Esophagus muscularis mucosa (tissue), 4 donors: ENCODE measurements around the gene STK36. TPM values are rescaled to one million over a fixed set of nuclear protein-coding genes. Genes with fewer than 3 reads are reported as not detected.
"Not testable (repeated sequence)": the region's sequence is repeated elsewhere in the genome, so short reads cannot be mapped to it uniquely, and the experiment has no call there.

ENCODE experiments used
- DNase-seq: peaks from one replicate; pipeline ENCODE4 v3.0.0-alpha.2; 2017; ENCODE audit errors: extremely low spot score
- H3K27ac ChIP-seq, 4 donors: fragments of 200-600 bp; sonication (generic); replicated peaks in 1 of 4; 1 replicate in 3 of 4; 2 replicates in 1 of 4; pipeline ENCODE4 v1.5.1; 2016 to 2019; ENCODE audit warnings: mild to moderate bottlenecking in 1 of 4
- H3K27me3 ChIP-seq, 4 donors: fragments of 200-600 bp; sonication (generic); one replicate each; pipeline versions ENCODE4 v1.5.1 to v1.6.0; 2016 to 2019
- H3K36me3 ChIP-seq, 4 donors: fragments of 200-600 bp; sonication (generic); one replicate each; pipeline ENCODE4 v1.5.1; 2016 to 2019
- H3K4me1 ChIP-seq, 4 donors: fragments of 200-600 bp; sonication (generic); one replicate each; pipeline ENCODE4 v1.5.1; 2016 to 2019
- H3K4me3 ChIP-seq, 4 donors: fragments of 200-600 bp; sonication (generic); 1 replicate in 2 of 4; 2 replicates in 2 of 4; pipeline ENCODE4 v1.5.1; 2016 to 2019; ENCODE audit warnings: mild to moderate bottlenecking in 4 of 4, moderate library complexity in 1 of 4
- H3K9me3 ChIP-seq, 4 donors: fragments of 200-600 bp; sonication (generic); 1 replicate in 3 of 4; 2 replicates in 1 of 4; pipeline ENCODE4 v1.5.1; 2016 to 2019
- EP300 ChIP-seq: sonication (generic); formaldehyde crosslinking; IDR thresholded peaks from one replicate; pipeline ENCODE4 v1.6.1; 2017; ENCODE audit warnings: antibody characterized with exemption
- POLR2A ChIP-seq: fragments of 450-650 bp; IDR thresholded peaks from one replicate; pipeline ENCODE4 v1.6.1; 2017; ENCODE audit warnings: antibody characterized with exemption, moderate library complexity, mild to moderate bottlenecking, low read depth
- POLR2AphosphoS5 ChIP-seq, 2 donors: sonication (generic); formaldehyde crosslinking; IDR thresholded peaks; one replicate each; pipeline ENCODE4 v1.6.1; 2017; ENCODE audit warnings: antibody characterized with exemption in 2 of 2
- WGBS: methylation state at CpG from one replicate; pipeline ENCODE4 v1.1.5; 2018; 5-methylcytosine and 5-hydroxymethylcytosine counted together
- intact Hi-C: fragments of 100-400 bp; cut with DNase I; formaldehyde crosslinking; loops from one replicate; pipeline ENCODE4 v1.15.1; 2023
- total RNA-seq, 4 donors: library from RNA; depleted of rRNA; stranded (reverse); fragments of >200 nt; gene quantifications; one replicate each; pipeline versions ENCODE4 v1.1.0 to v1.2.1, GENCODE V29; 2016
- TF ChIP-seq, protein P1 (sequence below), 3 experiments: fragments of 200-600 bp in 2 of 3; fragments of 450-650 bp in 1 of 3; sonication (generic) in 2 of 3; IDR thresholded peaks; one replicate each; pipeline ENCODE4 v1.5.1; 2017 to 2019; ENCODE audit warnings: antibody characterized with exemption in 3 of 3, mild to moderate bottlenecking in 2 of 3, moderate library complexity in 1 of 3

Gene STK36
- total RNA-seq, 4 donors from 2014 or later = 12.1 to 19.1 (median 14.8) TPM

DNA sequence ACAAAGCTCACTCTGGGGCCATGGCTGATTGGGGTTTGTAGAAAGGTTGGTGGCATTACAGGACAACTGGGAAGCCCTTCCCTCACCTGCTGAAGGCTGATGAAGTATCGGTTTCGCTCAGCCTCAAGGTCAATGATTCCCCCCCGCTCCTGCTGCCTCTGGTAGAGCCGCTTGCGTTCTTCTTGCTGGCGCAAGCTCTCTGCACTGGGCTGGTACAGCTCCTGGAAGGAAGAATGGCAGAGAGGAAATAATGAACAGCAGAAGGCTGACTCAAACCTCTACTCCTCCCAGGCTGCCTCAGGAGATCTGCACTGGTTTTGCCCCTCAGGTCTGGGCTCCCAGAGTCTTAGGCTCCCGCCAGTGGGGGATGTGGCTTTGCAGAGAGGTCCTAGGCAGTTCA lies 7.2 kb upstream of the STK36 start:
- TF ChIP-seq, protein P1, sequence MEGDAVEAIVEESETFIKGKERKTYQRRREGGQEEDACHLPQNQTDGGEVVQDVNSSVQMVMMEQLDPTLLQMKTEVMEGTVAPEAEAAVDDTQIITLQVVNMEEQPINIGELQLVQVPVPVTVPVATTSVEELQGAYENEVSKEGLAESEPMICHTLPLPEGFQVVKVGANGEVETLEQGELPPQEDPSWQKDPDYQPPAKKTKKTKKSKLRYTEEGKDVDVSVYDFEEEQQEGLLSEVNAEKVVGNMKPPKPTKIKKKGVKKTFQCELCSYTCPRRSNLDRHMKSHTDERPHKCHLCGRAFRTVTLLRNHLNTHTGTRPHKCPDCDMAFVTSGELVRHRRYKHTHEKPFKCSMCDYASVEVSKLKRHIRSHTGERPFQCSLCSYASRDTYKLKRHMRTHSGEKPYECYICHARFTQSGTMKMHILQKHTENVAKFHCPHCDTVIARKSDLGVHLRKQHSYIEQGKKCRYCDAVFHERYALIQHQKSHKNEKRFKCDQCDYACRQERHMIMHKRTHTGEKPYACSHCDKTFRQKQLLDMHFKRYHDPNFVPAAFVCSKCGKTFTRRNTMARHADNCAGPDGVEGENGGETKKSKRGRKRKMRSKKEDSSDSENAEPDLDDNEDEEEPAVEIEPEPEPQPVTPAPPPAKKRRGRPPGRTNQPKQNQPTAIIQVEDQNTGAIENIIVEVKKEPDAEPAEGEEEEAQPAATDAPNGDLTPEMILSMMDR (IDR thresholded peaks at IDR 0.05) = no peak
- TF ChIP-seq POLR2A (no peak), POLR2AphosphoS5 (IDR thresholded peaks at IDR 0.05) (no peak), EP300 (no peak)
- Histone ChIP-seq H3K27me3 (no peaks in the 10 kb centered on the region), H3K27ac (no peak overlapping the region), H3K9me3 (no peaks in the 10 kb centered on the region), H3K4me1 (peaks cover 5 to 13% (median 11%) of the 10 kb centered on the region in 4 donors), H3K4me3 (no peak overlapping the region), H3K36me3 (peaks cover 64 to 79% (median 74%) of the 10 kb centered on the region in 4 donors)
- no peak for DNase-seq
- WGBS = 95% methylated on average over 7 of the region's 7 CpGs
- intact Hi-C loops = loop anchor here (5.0 kb wide), 1 partner anchor 257 kb away; no protein-coding TSS in a partner anchor

GRCh38 chr2:218671097-218671653 lies 711 bp upstream of the STK36 start:
- H3K27me3 ChIP-seq = no peaks in the 10 kb centered on the region
- peaks cover 20 to 43% (median 33%) of the 10 kb centered on the region in 4 donors for H3K36me3 ChIP-seq
- intact Hi-C loops = no loop called here
- no peak for TF ChIP-seq POLR2A
- no peak for TF ChIP-seq POLR2AphosphoS5 (IDR thresholded peaks at IDR 0.05)
- peak overlapping the region; percentile 77 to 85 (median 80) for H3K27ac ChIP-seq
- peaks cover 16 to 22% (median 20%) of the 10 kb centered on the region in 4 donors for H3K4me1 ChIP-seq
- 48% methylated on average over 12 of the region's 12 CpGs for WGBS
- no peak for DNase-seq
- H3K9me3 ChIP-seq = no peaks in the 10 kb centered on the region
- H3K4me3 ChIP-seq = peak overlapping the region; percentile 62 to 93 (median 78)

- WGBS = 70% methylated on average over 4 of the region's 4 CpGs
- no peak for DNase-seq
- TF ChIP-seq POLR2A (no peak), POLR2AphosphoS5 (IDR thresholded peaks at IDR 0.05) (no peak), EP300 (no peak)
- TF ChIP-seq, protein P1 (IDR thresholded peaks at IDR 0.05) = no peak
- peaks cover 16 to 75% (median 41%) of the 10 kb centered on the region in 4 donors for H3K36me3 ChIP-seq
- H3K9me3 ChIP-seq = no peaks in the 10 kb centered on the region
- H3K27me3 ChIP-seq = no peaks in the 10 kb centered on the region
- H3K4me1 ChIP-seq = no peaks in the 10 kb centered on the region
- H3K27ac ChIP-seq = no peak overlapping the region
- intact Hi-C loops = no loop called here
- no peak overlapping the region for H3K4me3 ChIP-seq
These were observed 7.2 kb downstream of the STK36 start for GRCh38 chr2:218679119-218679518.

GRCh38 chr2:218680061-218680460 lies 8.2 kb downstream of the STK36 start:
- Histone ChIP-seq H3K27ac (no peak overlapping the region), H3K4me3 (no peak overlapping the region), H3K36me3 (peaks cover 16 to 79% (median 44%) of the 10 kb centered on the region in 4 donors), H3K9me3 (no peaks in the 10 kb centered on the region), H3K4me1 (no peaks in the 10 kb centered on the region), H3K27me3 (no peaks in the 10 kb centered on the region)
- DNase-seq = no peak
- 73% methylated on average over 3 of the region's 3 CpGs for WGBS
- TF ChIP-seq, protein P1 (IDR thresholded peaks at IDR 0.05) = no peak
- no peak for TF ChIP-seq POLR2A
- TF ChIP-seq EP300 = no peak
- TF ChIP-seq POLR2AphosphoS5 (IDR thresholded peaks at IDR 0.05) = no peak
- intact Hi-C loops = no loop called here

GRCh38 chr2:218687400-218688060 lies 15.6 kb downstream of the STK36 start:
- H3K4me3 ChIP-seq, DNase-seq, H3K27me3 ChIP-seq, H3K9me3 ChIP-seq, H3K4me1 ChIP-seq, intact Hi-C loops, H3K27ac ChIP-seq: not testable (repeated sequence)
- TF ChIP-seq, protein P1 (IDR thresholded peaks at IDR 0.05) = peak; percentile 72 to 90 (median 79)
- TF ChIP-seq POLR2AphosphoS5 (IDR thresholded peaks at IDR 0.05) = peak in 1 of 2 donors; percentile 57
- 22% methylated on average over 5 of the region's 5 CpGs for WGBS
- peaks cover 3 to 52% (median 36%) of the 10 kb centered on the region in 4 donors for H3K36me3 ChIP-seq
